Kidney epithelial cell (primary cell): ENCODE results near the gene P2RY8. TPM values are rescaled to one million over a fixed set of nuclear protein-coding genes. Genes with fewer than 3 reads are reported as not detected.
"Not testable (repeated sequence)": the region's sequence is repeated elsewhere in the genome, so short reads cannot be mapped to it uniquely, and the experiment has no call there.

Source experiments
- DNase-seq: peaks from one replicate; pipeline ENCODE4 v3.0.0-alpha.2; 2010; ENCODE audit warnings: low read depth
- H3K27me3 ChIP-seq: 2 replicates; pipeline ENCODE4 v1.6.0; 2011; ENCODE audit warnings: low read length; ENCODE audit not compliant: control insufficient read depth, insufficient read depth
- H3K36me3 ChIP-seq: 2 replicates; pipeline ENCODE4 v1.5.1; 2011; ENCODE audit warnings: low read length; ENCODE audit not compliant: control insufficient read depth, insufficient read depth
- H3K4me3 ChIP-seq: 2 replicates; pipeline ENCODE4 v1.5.1; 2011; ENCODE audit warnings: low read depth, mild to moderate bottlenecking, control low read depth, low read length
- CTCF ChIP-seq: IDR thresholded peaks from 2 replicates; pipeline ENCODE4 v1.5.1; 2011; ENCODE audit warnings: mild to moderate bottlenecking, moderate library complexity, low read length, control low read depth, inconsistent platforms; ENCODE audit not compliant: insufficient read depth, poor library complexity, severe bottlenecking
- total RNA-seq: library from RNA; depleted of rRNA; stranded (reverse); fragments of >200 nt; gene quantifications from 2 replicates; pipeline ENCODE4 v1.2.3, GENCODE V29; 2015

The P2RY8 gene
- total RNA-seq, 1 donor from 2014 or later: not detected

DNA sequence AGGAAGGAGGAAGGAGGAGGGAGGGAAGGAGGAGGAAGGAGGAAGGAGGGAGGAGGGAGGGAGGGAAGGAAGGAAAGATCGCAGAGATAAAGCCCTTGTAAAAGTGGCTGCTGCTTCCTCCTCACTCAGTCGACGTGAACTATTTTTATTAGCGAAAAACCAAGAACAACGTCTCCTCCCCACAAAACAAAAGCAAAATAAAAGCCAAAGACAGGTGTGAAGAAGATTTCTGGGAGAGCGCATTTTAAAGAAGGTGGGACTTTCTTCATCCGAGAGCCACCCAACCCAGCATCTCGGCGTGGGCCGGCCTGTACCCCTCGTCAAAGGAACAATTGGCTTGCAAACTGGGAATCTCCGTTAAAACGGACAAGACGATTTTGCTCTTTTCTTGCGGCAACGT, 43.6 kb downstream of the P2RY8 start:
- DNase-seq: no peak
- Histone ChIP-seq H3K27me3 (no peaks in the 10 kb centered on the region), H3K4me3 (no peak overlapping the region), H3K36me3 (no peaks in the 10 kb centered on the region)
- TF ChIP-seq CTCF: no peak

DNA sequence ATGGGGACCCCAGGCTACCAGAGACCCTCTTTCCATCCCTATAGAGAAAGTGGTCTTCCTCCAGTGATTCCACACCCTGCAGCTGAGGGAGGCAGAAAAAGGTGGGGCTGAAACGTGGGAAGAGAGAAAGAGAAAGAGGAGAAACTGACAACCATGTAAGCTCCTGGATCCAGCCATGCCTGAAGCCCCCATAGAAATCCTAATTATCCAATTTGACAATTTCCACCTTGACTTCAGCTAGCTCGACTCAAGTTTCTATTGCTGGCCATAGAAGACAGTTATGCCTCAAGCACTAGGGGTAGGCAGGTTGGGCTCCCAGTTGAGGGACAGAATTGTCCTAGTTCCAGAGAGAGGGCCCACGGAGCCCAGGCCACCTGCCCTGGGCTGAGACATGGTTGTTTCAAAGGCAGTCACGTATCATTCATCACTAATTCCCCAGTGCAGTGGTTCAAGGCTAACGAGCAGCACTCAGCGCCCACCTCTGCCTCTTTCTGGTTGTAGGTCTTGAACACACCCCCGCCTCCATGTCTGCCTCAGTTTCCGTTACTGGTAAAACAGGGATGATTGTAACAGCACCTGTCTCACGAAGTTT, 44.5 kb downstream of the P2RY8 start:
- DNase-seq: no peak
- no peaks in the 10 kb centered on the region for H3K27me3 ChIP-seq
- no peak for TF ChIP-seq CTCF
- H3K36me3 ChIP-seq: no peaks in the 10 kb centered on the region
- H3K4me3 ChIP-seq: no peak overlapping the region

DNA sequence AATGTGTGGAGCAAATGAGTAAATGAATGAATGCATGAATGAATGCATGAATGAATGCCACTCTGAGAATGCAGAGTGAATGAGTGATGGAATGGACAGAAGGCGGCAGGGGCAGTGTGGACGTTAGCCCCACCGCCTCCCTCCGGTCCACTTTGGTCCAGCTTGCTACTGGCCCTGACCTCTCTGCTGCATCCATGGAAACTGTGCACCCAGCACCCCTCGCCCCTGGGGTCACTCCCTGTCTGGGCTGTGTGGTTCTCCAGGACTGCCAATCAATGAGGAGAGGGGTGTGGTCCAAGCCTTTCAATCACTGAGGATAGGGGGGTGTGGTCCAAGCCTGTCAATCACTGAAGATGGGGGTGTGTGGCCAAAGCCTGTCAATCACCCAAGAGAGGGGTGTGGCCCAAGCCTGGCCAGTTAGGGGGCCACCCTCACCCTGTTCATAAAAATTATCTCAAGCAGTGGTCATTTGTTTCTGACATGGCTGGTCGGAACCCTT, 45.1 kb downstream of the P2RY8 start:
- TF ChIP-seq CTCF: no peak
- no peak for DNase-seq
- H3K4me3 ChIP-seq: no peak overlapping the region
- H3K27me3 ChIP-seq: no peaks in the 10 kb centered on the region
- no peaks in the 10 kb centered on the region for H3K36me3 ChIP-seq

GRCh38 chrX:1491248-1491647, 45.7 kb downstream of the P2RY8 start:
- H3K36me3 ChIP-seq, H3K4me3 ChIP-seq, DNase-seq, H3K27me3 ChIP-seq: not testable (repeated sequence)

- not testable (repeated sequence) for H3K36me3 ChIP-seq, H3K4me3 ChIP-seq, H3K27me3 ChIP-seq, DNase-seq
Measured at GRCh38 chrX:1490723-1491122, 46.3 kb downstream of the P2RY8 start.

- not testable (repeated sequence) for H3K27me3 ChIP-seq, H3K36me3 ChIP-seq, H3K4me3 ChIP-seq, DNase-seq
Measured at GRCh38 chrX:1489354-1489753, 47.6 kb downstream of the P2RY8 start.

DNA sequence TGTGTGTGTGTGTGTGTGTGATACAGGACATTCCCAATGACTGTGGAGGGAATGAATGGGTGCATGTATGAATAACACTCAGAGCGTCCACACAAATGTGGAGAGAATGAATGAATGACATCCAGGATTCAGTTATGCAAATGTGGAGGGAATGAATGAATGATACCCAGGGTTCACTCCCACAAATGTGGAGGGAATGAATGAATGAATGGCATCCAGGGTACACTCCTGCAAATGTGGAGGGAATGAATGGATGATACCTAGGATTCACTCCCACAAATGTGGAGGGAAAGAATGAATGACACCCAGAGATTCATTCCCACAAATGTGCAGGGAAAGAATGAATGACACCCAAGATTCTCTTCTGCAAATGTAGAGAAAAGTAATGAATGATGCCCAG, 48.2 kb downstream of the P2RY8 start:
- Histone ChIP-seq H3K27me3 (no peaks in the 10 kb centered on the region), H3K4me3 (no peak overlapping the region), H3K36me3 (no peaks in the 10 kb centered on the region)
- DNase-seq: no peak
- no peak for TF ChIP-seq CTCF
